Germinal center (tissue), 1 donor: Measurements from ENCODE around the gene GSTM5.
"Not testable (repeated sequence)": the region's sequence is repeated elsewhere in the genome, so short reads cannot be mapped to it uniquely, and the experiment has no call there.

ENCODE experiments used
- DNase-seq: peaks from one replicate; pipeline ENCODE4 v3.0.0; 2012; ENCODE audit warnings: mixed read lengths, low spot score

GSTM5 gene

GRCh38 chr1:109762039-109762585 lies 50.1 kb downstream of the GSTM5 start:
- DNase-seq = no peak

DNA sequence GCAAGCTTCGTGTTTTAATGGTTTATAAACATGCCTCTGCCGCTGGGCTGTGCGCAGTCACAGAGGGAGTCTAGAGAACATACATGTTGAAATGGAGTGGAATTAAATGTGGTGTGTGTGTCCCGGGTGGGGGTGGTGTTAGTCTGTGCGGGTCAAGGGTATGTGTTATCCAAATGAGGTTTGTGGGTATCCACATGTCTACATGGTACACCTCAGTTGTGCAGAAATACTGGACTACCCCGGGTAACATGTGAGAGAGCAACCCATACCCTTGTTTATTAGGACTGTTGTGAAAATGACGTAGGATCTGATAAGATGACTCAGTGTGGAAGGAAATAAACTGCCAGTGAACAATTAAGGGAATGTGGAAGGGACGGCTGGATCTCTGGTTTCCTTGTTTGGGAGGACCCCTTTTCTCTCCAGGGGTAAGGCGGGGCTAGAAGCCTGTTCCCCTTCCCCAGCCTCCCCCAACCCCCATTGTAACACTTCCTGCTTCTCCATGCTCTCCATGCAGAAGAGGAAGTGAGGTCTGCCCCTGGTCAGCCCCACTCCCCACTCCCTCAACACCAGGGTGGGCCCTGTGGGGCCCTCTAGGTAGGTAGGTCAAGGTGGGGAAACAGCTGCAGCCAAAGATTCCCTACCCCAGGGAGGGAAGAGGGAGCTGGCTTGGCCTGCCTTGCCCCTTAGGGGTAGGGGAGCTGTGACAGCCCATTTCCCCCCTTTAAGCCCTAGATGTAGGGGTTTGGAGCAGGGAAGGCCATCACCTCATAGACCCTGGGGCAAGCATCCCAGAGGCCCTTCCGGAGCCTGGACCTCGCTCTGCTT lies 51.0 kb downstream of the GSTM5 start:
- DNase-seq = no peak

- DNase-seq = no peak
These were observed 51.8 kb downstream of the GSTM5 start, which contains the start of gene EPS8L3 for GRCh38 chr1:109763646-109764415. Gene EPS8L3, minus strand, starts transcription at chr1:109763923. Its CDS starts 2,174 bp downstream, at chr1:109761749.

- DNase-seq = no peak
These were observed 52.8 kb downstream of the GSTM5 start for GRCh38 chr1:109764561-109765482.

DNA sequence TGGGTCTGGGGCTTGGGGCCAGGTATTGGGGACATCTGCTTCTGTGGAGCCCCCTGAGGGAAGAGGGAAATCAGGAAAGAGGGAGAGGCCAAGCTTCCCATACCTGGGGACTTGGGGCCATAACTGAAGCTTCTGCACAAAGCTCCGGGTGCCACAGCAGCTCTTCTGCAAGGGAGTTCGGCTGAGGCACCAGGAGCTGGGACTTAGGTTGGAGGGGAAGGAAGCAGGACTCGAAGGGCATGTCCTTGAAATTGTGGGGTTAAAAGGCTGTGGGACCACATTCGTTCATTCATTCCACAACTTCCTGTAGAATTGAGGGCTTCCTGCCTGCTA lies 53.4 kb downstream of the GSTM5 start:
- DNase-seq = no peak

GRCh38 chr1:109765896-109766615 lies 54.0 kb downstream of the GSTM5 start:
- DNase-seq = no peak

DNA sequence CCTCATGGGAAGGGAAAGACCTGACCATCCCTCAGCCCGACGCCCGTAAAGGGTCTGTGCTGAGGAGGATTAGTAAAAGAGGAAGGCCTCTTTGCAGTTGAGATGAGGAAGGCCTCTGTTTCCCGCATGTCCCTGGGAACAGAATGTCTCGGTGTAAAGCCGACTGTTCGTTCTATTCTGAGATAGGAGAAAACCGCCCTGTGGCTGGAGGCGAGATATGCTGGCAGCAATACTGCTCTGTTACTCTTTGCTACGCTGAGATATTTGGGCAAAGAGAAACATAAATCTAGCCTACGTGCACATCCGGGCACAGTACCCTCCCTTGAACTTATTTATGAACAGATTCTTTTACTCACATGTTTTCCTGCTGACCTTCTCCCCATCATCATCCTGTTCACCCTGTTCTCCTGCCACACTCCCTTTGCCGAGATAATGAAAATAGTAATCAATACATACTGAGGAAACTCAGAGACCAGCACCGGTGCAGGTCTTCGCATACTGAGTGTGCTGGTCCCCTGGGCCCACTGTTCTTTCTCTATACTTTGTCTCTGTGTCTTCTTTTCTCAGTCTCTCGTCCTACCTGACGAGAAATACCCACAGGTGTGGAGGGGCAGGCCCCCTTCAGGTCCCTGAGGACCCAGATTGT lies 55.1 kb downstream of the GSTM5 start:
- not testable (repeated sequence) for DNase-seq
